Fibroblast of peridontal ligament (primary cell): Measurements from ENCODE around the gene SNRPN.
"Not testable (repeated sequence)": the region's sequence is repeated elsewhere in the genome, so short reads cannot be mapped to it uniquely, and the experiment has no call there.

Experiments
- DNase-seq: peaks from one replicate; pipeline ENCODE4 v3.0.0-alpha.2; 2010; ENCODE audit errors: extremely low read depth

Gene SNRPN

DNA sequence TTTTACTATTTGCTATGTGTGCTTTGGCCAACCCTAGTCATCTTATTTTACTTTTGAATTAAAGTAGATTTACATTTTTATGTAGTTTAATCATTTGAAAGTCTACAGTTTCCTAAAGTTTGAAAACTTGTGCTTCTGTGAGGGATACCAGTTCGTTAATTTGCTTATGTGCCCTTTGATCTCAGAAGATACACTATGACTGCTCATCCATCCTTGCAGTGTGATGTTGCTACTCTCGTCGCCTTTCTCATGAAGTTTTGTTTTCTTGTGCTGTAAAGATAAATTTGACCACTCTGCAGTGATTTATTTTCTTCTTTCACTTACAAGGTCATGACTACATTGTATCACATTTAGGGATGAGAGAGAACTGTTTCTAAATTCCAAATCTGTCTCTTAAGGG, 16.3 kb downstream of the SNRPN start:
- DNase-seq, result no peak

- DNase-seq, result no peak
These were observed 17.0 kb downstream of the SNRPN start for GRCh38 chr15:24971772-24972171.

GRCh38 chr15:24972707-24973106, 17.9 kb downstream of the SNRPN start:
- DNase-seq, result not testable (repeated sequence)

GRCh38 chr15:24976932-24977331, 22.1 kb downstream of the SNRPN start:
- DNase-seq, result no peak

- DNase-seq, result no peak
These were observed 22.9 kb downstream of the SNRPN start for GRCh38 chr15:24977686-24978085.

GRCh38 chr15:24985224-24985623, 30.4 kb downstream of the SNRPN start:
- DNase-seq, result no peak

GRCh38 chr15:24986653-24987052, 31.9 kb downstream of the SNRPN start:
- DNase-seq, result no peak

DNA sequence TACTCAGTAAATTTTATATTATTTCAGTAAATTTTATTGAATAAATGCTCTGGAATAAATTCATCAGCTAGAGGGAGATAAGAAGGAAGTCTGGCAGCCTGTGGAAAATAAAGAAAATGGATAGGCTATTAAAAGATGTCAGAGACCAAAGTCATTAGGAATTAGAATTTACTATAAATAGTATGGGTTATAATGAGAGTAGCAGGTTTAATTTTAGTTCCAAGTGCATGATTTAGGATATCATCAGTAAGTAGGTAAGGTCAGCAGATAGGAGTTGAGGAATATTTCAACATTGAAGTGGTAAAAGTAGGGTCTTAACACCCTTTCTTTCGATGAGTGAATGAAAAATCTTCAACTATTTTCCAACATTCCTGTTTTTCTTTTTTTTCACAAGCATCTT, 64.6 kb downstream of the SNRPN start:
- DNase-seq, result no peak

- DNase-seq, result peak; percentile 14
These were observed 67.4 kb downstream of the SNRPN start for GRCh38 chr15:25022233-25022632.
